Measurements from ENCODE around the gene INPP5J.

Gene INPP5J

GRCh38 chr22:31162015-31162765 is 39.4 kb downstream of the INPP5J start:
- TF ChIP-seq ZNF341 (tag by site-specific recombination; IDR thresholded peaks at IDR 0.05; ENCODE audit: low read depth) (no peak), ZNF692 (tag by site-specific recombination; IDR thresholded peaks at IDR 0.05) (no peak), PRDM6 (tag by site-specific recombination; IDR thresholded peaks at IDR 0.05) (no peak), ZBTB17 (tag by site-specific recombination; IDR thresholded peaks at IDR 0.05) (0 out of 2 replicates have a peak, but pooled peaks have one; percentile 14), ZNF140 (tag by site-specific recombination; IDR thresholded peaks at IDR 0.05) (no peak)
- TF ChIP-seq, protein P1, sequence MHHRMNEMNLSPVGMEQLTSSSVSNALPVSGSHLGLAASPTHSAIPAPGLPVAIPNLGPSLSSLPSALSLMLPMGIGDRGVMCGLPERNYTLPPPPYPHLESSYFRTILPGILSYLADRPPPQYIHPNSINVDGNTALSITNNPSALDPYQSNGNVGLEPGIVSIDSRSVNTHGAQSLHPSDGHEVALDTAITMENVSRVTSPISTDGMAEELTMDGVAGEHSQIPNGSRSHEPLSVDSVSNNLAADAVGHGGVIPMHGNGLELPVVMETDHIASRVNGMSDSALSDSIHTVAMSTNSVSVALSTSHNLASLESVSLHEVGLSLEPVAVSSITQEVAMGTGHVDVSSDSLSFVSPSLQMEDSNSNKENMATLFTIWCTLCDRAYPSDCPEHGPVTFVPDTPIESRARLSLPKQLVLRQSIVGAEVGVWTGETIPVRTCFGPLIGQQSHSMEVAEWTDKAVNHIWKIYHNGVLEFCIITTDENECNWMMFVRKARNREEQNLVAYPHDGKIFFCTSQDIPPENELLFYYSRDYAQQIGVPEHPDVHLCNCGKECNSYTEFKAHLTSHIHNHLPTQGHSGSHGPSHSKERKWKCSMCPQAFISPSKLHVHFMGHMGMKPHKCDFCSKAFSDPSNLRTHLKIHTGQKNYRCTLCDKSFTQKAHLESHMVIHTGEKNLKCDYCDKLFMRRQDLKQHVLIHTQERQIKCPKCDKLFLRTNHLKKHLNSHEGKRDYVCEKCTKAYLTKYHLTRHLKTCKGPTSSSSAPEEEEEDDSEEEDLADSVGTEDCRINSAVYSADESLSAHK (tag by site-specific recombination; IDR thresholded peaks at IDR 0.05) = no peak
- peaks cover 20 to 40% of the 10 kb centered on the region in 2 experiments; a peak in 2 of 3 replicates for H3K36me3 ChIP-seq (ENCODE audit: control insufficient read depth in 2 of 2, insufficient read depth in 1 of 2, low read length in 2 of 2)
- peaks cover 7% of the 10 kb centered on the region for H3K4me1 ChIP-seq (ENCODE audit: control insufficient read depth, insufficient read depth, low read length)
- no peak overlapping the region for H3K4me3 ChIP-seq (ENCODE audit: low read depth, low read length)
- H3K9me3 ChIP-seq (ENCODE audit: control insufficient read depth, insufficient read depth, low read depth, low read length) = no peaks in the 10 kb centered on the region
- H3K27ac ChIP-seq (ENCODE audit: extremely low read depth, low read depth, low read length) = no peak overlapping the region
- ChIA-PET CTCF (interaction anchor here (0.6 to 1.7 kb wide), 5 partner anchors 11 to 579 kb away, joined by 3 to 6 read pairs (median 6); partner anchors contain the start of gene SELENOM), POLR2A (interaction anchor here (0.6 kb wide), 1 partner anchor 371 kb away, joined by 5 read pairs; no protein-coding TSS in a partner anchor)

GRCh38 chr22:31170971-31171370 is 48.2 kb downstream of the INPP5J start:
- ChIA-PET CTCF (interaction anchor here (0.7 kb wide), 1 partner anchor 222 kb away, joined by 3 read pairs; no protein-coding TSS in a partner anchor), POLR2A (no interaction called here)
- peaks cover 11% of the 10 kb centered on the region for H3K4me1 ChIP-seq (ENCODE audit: control insufficient read depth, insufficient read depth, low read length)
- no peaks in the 10 kb centered on the region for H3K9me3 ChIP-seq (ENCODE audit: control insufficient read depth, insufficient read depth, low read depth, low read length)
- peaks cover 10 to 13% of the 10 kb centered on the region in 2 experiments; a peak in 2 of 3 replicates for H3K36me3 ChIP-seq (ENCODE audit: control insufficient read depth in 2 of 2, insufficient read depth in 1 of 2, low read length in 2 of 2)
- no peak overlapping the region for H3K4me3 ChIP-seq (ENCODE audit: low read depth, low read length)
- H3K27ac ChIP-seq (ENCODE audit: extremely low read depth, low read depth, low read length) = no peak overlapping the region
- TF ChIP-seq ZBTB8A (tag by site-specific recombination; IDR thresholded peaks at IDR 0.05) (peak; percentile 42; the same call in 1 of the 2 replicates), ZNF10 (tag by site-specific recombination; IDR thresholded peaks at IDR 0.05) (no peak), ZNF426 (tag by site-specific recombination; IDR thresholded peaks at IDR 0.05) (peak; percentile 53), YY2 (tag by site-specific recombination; IDR thresholded peaks at IDR 0.05) (no peak), ZNF394 (tag by site-specific recombination; IDR thresholded peaks at IDR 0.05; ENCODE audit: borderline replicate concordance) (peak; percentile 83), ZNF324 (tag by site-specific recombination; IDR thresholded peaks at IDR 0.05) (no peak), ZNF518A (tag by site-specific recombination; conservative IDR thresholded peaks at IDR 0.05; ENCODE audit: low read depth) (peak; percentile 78), ZNF629 (tag by site-specific recombination; IDR thresholded peaks at IDR 0.05) (0 out of 2 replicates have a peak, but pooled peaks have one; percentile 15), ZFHX2 (tag by site-specific recombination; conservative IDR thresholded peaks at IDR 0.05) (no peak), PRDM10 (tag by site-specific recombination; IDR thresholded peaks at IDR 0.05) (0 out of 2 replicates have a peak, but pooled peaks have one; percentile 13), ZNF623 (tag by site-specific recombination; IDR thresholded peaks at IDR 0.05) (peak; percentile 45), ZXDB (tag by site-specific recombination; IDR thresholded peaks at IDR 0.05) (0 out of 2 replicates have a peak, but pooled peaks have one; percentile 23)

All from HEK293 (cell line).